Loucy (cell line): ENCODE results near the gene ARG2.

Experiments
- CTCF ChIP-seq: fragments of 200-600 bp; sonication (generic); conservative IDR thresholded peaks from 2 replicates; pipeline ENCODE4 v1.5.1; 2014; ENCODE audit warnings: mild to moderate bottlenecking, antibody characterized with exemption, low read length
- EZH2phosphoT487 ChIP-seq: fragments of 200-600 bp; IDR thresholded peaks from 2 replicates; pipeline ENCODE4 v1.6.1; 2018; ENCODE audit warnings: antibody characterized with exemption, mild to moderate bottlenecking, moderate library complexity, borderline replicate concordance

- TF ChIP-seq CTCF = no peak
- TF ChIP-seq EZH2phosphoT487 = no peak
Measured at GRCh38 chr14:67581643-67582042, 38.1 kb upstream of the ARG2 start.
